ENCODE results near the gene GPR119.
"Not testable (repeated sequence)": the region's sequence is repeated elsewhere in the genome, so short reads cannot be mapped to it uniquely, and the experiment has no call there.

The GPR119 gene

GRCh38 chrX:130385520-130385919 lies at the start of gene GPR119:
Gene GPR119 (minus strand): TSS chrX:130385674. CDS start chrX:130385447, 227 bp downstream.
- Histone ChIP-seq H3K27me3 (ENCODE audit: low read depth, low read length) (no peaks in the 10 kb centered on the region), H3K4me1 (ENCODE audit: control insufficient read depth in 1 of 2, insufficient read depth in 2 of 2, low read length in 2 of 2) (no peaks in the 10 kb centered on the region), H3K36me3 (ENCODE audit: control insufficient read depth in 1 of 2, insufficient read depth in 2 of 2, low read length in 2 of 2) (no peaks in the 10 kb centered on the region), H3K27ac (ENCODE audit: low read length) (no peak within 1 kb of the TSS), H3K9me3 (ENCODE audit: control insufficient read depth in 1 of 2, low read length in 2 of 2) (no peaks in the 10 kb centered on the region), H3K4me3 (ENCODE audit: low read depth in 1 of 2, low read length in 2 of 2) (no peak within 1 kb of the TSS)

- H3K4me1 ChIP-seq (ENCODE audit: control insufficient read depth in 1 of 2, insufficient read depth in 2 of 2, low read length in 2 of 2); H3K27ac ChIP-seq (ENCODE audit: low read length); H3K4me3 ChIP-seq (ENCODE audit: low read depth in 1 of 2, low read length in 2 of 2); H3K36me3 ChIP-seq (ENCODE audit: control insufficient read depth in 1 of 2, insufficient read depth in 2 of 2, low read length in 2 of 2); H3K9me3 ChIP-seq (ENCODE audit: control insufficient read depth in 1 of 2, low read length in 2 of 2); H3K27me3 ChIP-seq (ENCODE audit: low read depth, low read length): not testable (repeated sequence)
These were observed 43.8 kb upstream of the GPR119 start for GRCh38 chrX:130429236-130429635.

- no peak overlapping the region for H3K27ac ChIP-seq (ENCODE audit: low read length)
- no peaks in the 10 kb centered on the region for H3K27me3 ChIP-seq (ENCODE audit: low read depth, low read length)
- no peaks in the 10 kb centered on the region for H3K4me1 ChIP-seq (ENCODE audit: control insufficient read depth in 1 of 2, insufficient read depth in 2 of 2, low read length in 2 of 2)
- H3K9me3 ChIP-seq (ENCODE audit: control insufficient read depth in 1 of 2, low read length in 2 of 2): no peaks in the 10 kb centered on the region
- H3K4me3 ChIP-seq (ENCODE audit: low read depth in 1 of 2, low read length in 2 of 2): no peak overlapping the region
- H3K36me3 ChIP-seq (ENCODE audit: control insufficient read depth in 1 of 2, insufficient read depth in 2 of 2, low read length in 2 of 2): no peaks in the 10 kb centered on the region
These were observed 41.1 kb upstream of the GPR119 start for GRCh38 chrX:130426531-130426930.

GRCh38 chrX:130419263-130419662 lies 33.8 kb upstream of the GPR119 start:
- H3K4me1 ChIP-seq (ENCODE audit: control insufficient read depth in 1 of 2, insufficient read depth in 2 of 2, low read length in 2 of 2): no peaks in the 10 kb centered on the region
- no peaks in the 10 kb centered on the region for H3K9me3 ChIP-seq (ENCODE audit: control insufficient read depth in 1 of 2, low read length in 2 of 2)
- no peaks in the 10 kb centered on the region for H3K27me3 ChIP-seq (ENCODE audit: low read depth, low read length)
- peaks cover 0 to 3% of the 10 kb centered on the region in 2 donors for H3K36me3 ChIP-seq (ENCODE audit: control insufficient read depth in 1 of 2, insufficient read depth in 2 of 2, low read length in 2 of 2)
- H3K4me3 ChIP-seq (ENCODE audit: low read depth in 1 of 2, low read length in 2 of 2): no peak overlapping the region
- no peak overlapping the region for H3K27ac ChIP-seq (ENCODE audit: low read length)

GRCh38 chrX:130418740-130419139 lies 33.3 kb upstream of the GPR119 start:
- no peak overlapping the region for H3K27ac ChIP-seq (ENCODE audit: low read length)
- H3K27me3 ChIP-seq (ENCODE audit: low read depth, low read length): no peaks in the 10 kb centered on the region
- no peak overlapping the region for H3K4me3 ChIP-seq (ENCODE audit: low read depth in 1 of 2, low read length in 2 of 2)
- no peaks in the 10 kb centered on the region for H3K4me1 ChIP-seq (ENCODE audit: control insufficient read depth in 1 of 2, insufficient read depth in 2 of 2, low read length in 2 of 2)
- no peaks in the 10 kb centered on the region for H3K9me3 ChIP-seq (ENCODE audit: control insufficient read depth in 1 of 2, low read length in 2 of 2)
- H3K36me3 ChIP-seq (ENCODE audit: control insufficient read depth in 1 of 2, insufficient read depth in 2 of 2, low read length in 2 of 2): peaks cover 0 to 3% of the 10 kb centered on the region in 2 donors

GRCh38 chrX:130418066-130418465 lies 32.6 kb upstream of the GPR119 start:
- Histone ChIP-seq H3K9me3 (ENCODE audit: control insufficient read depth in 1 of 2, low read length in 2 of 2) (no peaks in the 10 kb centered on the region), H3K27ac (ENCODE audit: low read length) (no peak overlapping the region), H3K4me1 (ENCODE audit: control insufficient read depth in 1 of 2, insufficient read depth in 2 of 2, low read length in 2 of 2) (no peaks in the 10 kb centered on the region), H3K36me3 (ENCODE audit: control insufficient read depth in 1 of 2, insufficient read depth in 2 of 2, low read length in 2 of 2) (peaks cover 0 to 3% of the 10 kb centered on the region in 2 donors), H3K4me3 (ENCODE audit: low read depth in 1 of 2, low read length in 2 of 2) (no peak overlapping the region), H3K27me3 (ENCODE audit: low read depth, low read length) (no peaks in the 10 kb centered on the region)

GRCh38 chrX:130416785-130417184 lies 31.3 kb upstream of the GPR119 start:
- H3K4me1 ChIP-seq (ENCODE audit: control insufficient read depth in 1 of 2, insufficient read depth in 2 of 2, low read length in 2 of 2): no peaks in the 10 kb centered on the region
- H3K4me3 ChIP-seq (ENCODE audit: low read depth in 1 of 2, low read length in 2 of 2): no peak overlapping the region
- no peaks in the 10 kb centered on the region for H3K9me3 ChIP-seq (ENCODE audit: control insufficient read depth in 1 of 2, low read length in 2 of 2)
- H3K27ac ChIP-seq (ENCODE audit: low read length): no peak overlapping the region
- no peaks in the 10 kb centered on the region for H3K27me3 ChIP-seq (ENCODE audit: low read depth, low read length)
- peaks cover 0 to 9% of the 10 kb centered on the region in 2 donors for H3K36me3 ChIP-seq (ENCODE audit: control insufficient read depth in 1 of 2, insufficient read depth in 2 of 2, low read length in 2 of 2)

- H3K27ac ChIP-seq (ENCODE audit: low read length): no peak overlapping the region
- H3K4me1 ChIP-seq (ENCODE audit: control insufficient read depth in 1 of 2, insufficient read depth in 2 of 2, low read length in 2 of 2): no peaks in the 10 kb centered on the region
- H3K36me3 ChIP-seq (ENCODE audit: control insufficient read depth in 1 of 2, insufficient read depth in 2 of 2, low read length in 2 of 2): peaks cover 10 to 23% of the 10 kb centered on the region in 2 donors
- H3K4me3 ChIP-seq (ENCODE audit: low read depth in 1 of 2, low read length in 2 of 2): no peak overlapping the region
- H3K9me3 ChIP-seq (ENCODE audit: control insufficient read depth in 1 of 2, low read length in 2 of 2): no peaks in the 10 kb centered on the region
- H3K27me3 ChIP-seq (ENCODE audit: low read depth, low read length): no peaks in the 10 kb centered on the region
These were observed 29.7 kb upstream of the GPR119 start for GRCh38 chrX:130415201-130415600.

- H3K36me3 ChIP-seq (ENCODE audit: control insufficient read depth in 1 of 2, insufficient read depth in 2 of 2, low read length in 2 of 2): peaks cover 11 to 26% of the 10 kb centered on the region in 2 donors
- H3K27me3 ChIP-seq (ENCODE audit: low read depth, low read length): no peaks in the 10 kb centered on the region
- H3K27ac ChIP-seq (ENCODE audit: low read length): no peak overlapping the region
- no peak overlapping the region for H3K4me3 ChIP-seq (ENCODE audit: low read depth in 1 of 2, low read length in 2 of 2)
- no peaks in the 10 kb centered on the region for H3K9me3 ChIP-seq (ENCODE audit: control insufficient read depth in 1 of 2, low read length in 2 of 2)
- H3K4me1 ChIP-seq (ENCODE audit: control insufficient read depth in 1 of 2, insufficient read depth in 2 of 2, low read length in 2 of 2): no peaks in the 10 kb centered on the region
These were observed 29.3 kb upstream of the GPR119 start for GRCh38 chrX:130414800-130415199.

GRCh38 chrX:130413415-130413814 lies 27.9 kb upstream of the GPR119 start:
- Histone ChIP-seq H3K27me3 (ENCODE audit: low read depth, low read length) (no peaks in the 10 kb centered on the region), H3K36me3 (ENCODE audit: control insufficient read depth in 1 of 2, insufficient read depth in 2 of 2, low read length in 2 of 2) (peaks cover 18 to 35% of the 10 kb centered on the region in 2 donors), H3K4me3 (ENCODE audit: low read depth in 1 of 2, low read length in 2 of 2) (no peak overlapping the region), H3K4me1 (ENCODE audit: control insufficient read depth in 1 of 2, insufficient read depth in 2 of 2, low read length in 2 of 2) (no peaks in the 10 kb centered on the region), H3K9me3 (ENCODE audit: control insufficient read depth in 1 of 2, low read length in 2 of 2) (no peaks in the 10 kb centered on the region), H3K27ac (ENCODE audit: low read length) (no peak overlapping the region)

GRCh38 chrX:130402208-130402684 lies 16.8 kb upstream of the GPR119 start:
- H3K27ac ChIP-seq (ENCODE audit: low read length): peak overlapping the region; percentile 51

More at GRCh38 chrX:130402208-130402684, 16.8 kb upstream of the GPR119 start:
- Histone ChIP-seq H3K9me3 (ENCODE audit: control insufficient read depth in 1 of 2, low read length in 2 of 2) (no peaks in the 10 kb centered on the region), H3K36me3 (ENCODE audit: control insufficient read depth in 1 of 2, insufficient read depth in 2 of 2, low read length in 2 of 2) (peaks cover 3 to 10% of the 10 kb centered on the region in 2 donors), H3K4me1 (ENCODE audit: control insufficient read depth in 1 of 2, insufficient read depth in 2 of 2, low read length in 2 of 2) (peaks cover 0 to 15% of the 10 kb centered on the region in 2 donors), H3K27me3 (ENCODE audit: low read depth, low read length) (no peaks in the 10 kb centered on the region), H3K4me3 (ENCODE audit: low read depth in 1 of 2, low read length in 2 of 2) (peak overlapping the region; percentile 75 to 90)

All from muscle layer of duodenum (tissue), 2 donors.